Activated CD8-positive, alpha-beta memory T cell treated with anti-CD3 and anti-CD28 coated beads, Interleukin-2, amount 50 U/mL, for 4 hours (primary cell): ENCODE results near the gene TARS1.
"Not testable (repeated sequence)": the region's sequence is repeated elsewhere in the genome, so short reads cannot be mapped to it uniquely, and the experiment has no call there.

Experiments used
- DNase-seq: peaks from one replicate; pipeline ENCODE4 v3.0.0-alpha.2; 2020

Gene TARS1

GRCh38 chr5:33489481-33490067, 48.8 kb downstream of the TARS1 start:
- no peak for DNase-seq

GRCh38 chr5:33490071-33490665, 49.4 kb downstream of the TARS1 start:
- DNase-seq, result no peak

- no peak for DNase-seq
Measured at GRCh38 chr5:33491941-33492340, 51.2 kb downstream of the TARS1 start.

- no peak for DNase-seq
Measured at GRCh38 chr5:33494466-33494865, 53.7 kb downstream of the TARS1 start.

GRCh38 chr5:33501260-33501659, 60.5 kb downstream of the TARS1 start:
- DNase-seq, result no peak

- DNase-seq, result no peak
Measured at GRCh38 chr5:33501899-33502298, 61.1 kb downstream of the TARS1 start.

- DNase-seq, result no peak
Measured at GRCh38 chr5:33504570-33504969, 63.8 kb downstream of the TARS1 start.

GRCh38 chr5:33507426-33507825, 66.7 kb downstream of the TARS1 start:
- DNase-seq, result no peak

GRCh38 chr5:33509036-33509435, 68.3 kb downstream of the TARS1 start:
- no peak for DNase-seq

- DNase-seq, result no peak
Measured at GRCh38 chr5:33513462-33514185, 72.9 kb downstream of the TARS1 start.

- not testable (repeated sequence) for DNase-seq
Measured at GRCh38 chr5:33515366-33515765, 74.6 kb downstream of the TARS1 start.

GRCh38 chr5:33516421-33516820, 75.7 kb downstream of the TARS1 start:
- DNase-seq, result no peak
